Measurements from ENCODE around the gene VWF.

DNA sequence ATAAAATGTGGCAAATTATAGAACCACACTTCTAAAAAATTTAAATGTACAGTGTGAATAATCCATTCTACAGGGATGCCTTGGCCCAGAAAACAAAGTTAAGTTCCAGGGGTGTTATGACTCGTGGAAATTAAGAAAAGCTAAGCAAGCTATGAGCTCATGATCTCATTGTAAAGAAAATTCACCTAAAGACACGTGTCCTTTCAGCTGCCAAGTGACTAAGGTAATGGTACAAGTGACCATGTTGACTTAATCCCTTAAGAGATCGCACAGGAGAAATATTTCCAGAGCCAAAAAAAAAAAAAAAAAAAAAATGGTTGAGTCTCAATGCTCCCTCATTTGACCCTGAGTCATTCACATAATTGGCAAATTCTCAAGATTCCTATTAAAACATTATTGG lies 128.0 kb downstream of the VWF start:
- TF ChIP-seq, protein P1, sequence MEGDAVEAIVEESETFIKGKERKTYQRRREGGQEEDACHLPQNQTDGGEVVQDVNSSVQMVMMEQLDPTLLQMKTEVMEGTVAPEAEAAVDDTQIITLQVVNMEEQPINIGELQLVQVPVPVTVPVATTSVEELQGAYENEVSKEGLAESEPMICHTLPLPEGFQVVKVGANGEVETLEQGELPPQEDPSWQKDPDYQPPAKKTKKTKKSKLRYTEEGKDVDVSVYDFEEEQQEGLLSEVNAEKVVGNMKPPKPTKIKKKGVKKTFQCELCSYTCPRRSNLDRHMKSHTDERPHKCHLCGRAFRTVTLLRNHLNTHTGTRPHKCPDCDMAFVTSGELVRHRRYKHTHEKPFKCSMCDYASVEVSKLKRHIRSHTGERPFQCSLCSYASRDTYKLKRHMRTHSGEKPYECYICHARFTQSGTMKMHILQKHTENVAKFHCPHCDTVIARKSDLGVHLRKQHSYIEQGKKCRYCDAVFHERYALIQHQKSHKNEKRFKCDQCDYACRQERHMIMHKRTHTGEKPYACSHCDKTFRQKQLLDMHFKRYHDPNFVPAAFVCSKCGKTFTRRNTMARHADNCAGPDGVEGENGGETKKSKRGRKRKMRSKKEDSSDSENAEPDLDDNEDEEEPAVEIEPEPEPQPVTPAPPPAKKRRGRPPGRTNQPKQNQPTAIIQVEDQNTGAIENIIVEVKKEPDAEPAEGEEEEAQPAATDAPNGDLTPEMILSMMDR (IDR thresholded peaks at IDR 0.05): no peak
- TF ChIP-seq EP300 (IDR thresholded peaks at IDR 0.05): no peak
